ENCODE results near the gene ZFHX3.
"Not testable (repeated sequence)": the region's sequence is repeated elsewhere in the genome, so short reads cannot be mapped to it uniquely, and the experiment has no call there.

ZFHX3 gene

GRCh38 chr16:73047536-73048291 lies at the start of gene ZFHX3:
Gene ZFHX3, minus strand, starts transcription at chr16:73048128. Its CDS starts 87,983 bp downstream, at chr16:72960145.
- DNase-seq (ENCODE audit: low read depth in 3 of 3): no peak

GRCh38 chr16:73096510-73096909 lies 48.6 kb upstream of the ZFHX3 start:
- no peak for DNase-seq (ENCODE audit: low read depth in 3 of 3)

GRCh38 chr16:73095885-73096421 lies 48.0 kb upstream of the ZFHX3 start:
- DNase-seq (ENCODE audit: low read depth in 3 of 3): no peak

- no peak for DNase-seq (ENCODE audit: low read depth in 3 of 3)
These were observed 47.4 kb upstream of the ZFHX3 start for GRCh38 chr16:73095142-73095820.

- DNase-seq (ENCODE audit: low read depth in 3 of 3): no peak
These were observed 46.4 kb upstream of the ZFHX3 start for GRCh38 chr16:73094371-73094770.

- no peak for DNase-seq (ENCODE audit: low read depth in 3 of 3)
These were observed 45.5 kb upstream of the ZFHX3 start for GRCh38 chr16:73093146-73094144.

- no peak for DNase-seq (ENCODE audit: low read depth in 3 of 3)
These were observed 44.4 kb upstream of the ZFHX3 start for GRCh38 chr16:73092236-73092781.

GRCh38 chr16:73091174-73091573 lies 43.2 kb upstream of the ZFHX3 start:
- no peak for DNase-seq (ENCODE audit: low read depth in 3 of 3)

- no peak for DNase-seq (ENCODE audit: low read depth in 3 of 3)
These were observed 41.5 kb upstream of the ZFHX3 start for GRCh38 chr16:73089420-73089819.

GRCh38 chr16:73086108-73086507 lies 38.2 kb upstream of the ZFHX3 start:
- no peak for DNase-seq (ENCODE audit: low read depth in 3 of 3)

- DNase-seq (ENCODE audit: low read depth in 3 of 3): no peak
These were observed 35.3 kb upstream of the ZFHX3 start for GRCh38 chr16:73083271-73083670.

GRCh38 chr16:73082634-73083051 lies 34.7 kb upstream of the ZFHX3 start:
- DNase-seq (ENCODE audit: low read depth in 3 of 3): not testable (repeated sequence)

- DNase-seq (ENCODE audit: low read depth in 3 of 3): no peak
These were observed 33.0 kb upstream of the ZFHX3 start for GRCh38 chr16:73080931-73081330.

GRCh38 chr16:73076324-73076810 lies 28.4 kb upstream of the ZFHX3 start:
- no peak for DNase-seq (ENCODE audit: low read depth in 3 of 3)

- no peak for DNase-seq (ENCODE audit: low read depth in 3 of 3)
These were observed 26.5 kb upstream of the ZFHX3 start for GRCh38 chr16:73074382-73074781.

GRCh38 chr16:73072051-73072450 lies 24.1 kb upstream of the ZFHX3 start:
- not testable (repeated sequence) for DNase-seq (ENCODE audit: low read depth in 3 of 3)

GRCh38 chr16:73071131-73071940 lies 23.4 kb upstream of the ZFHX3 start:
- no peak for DNase-seq (ENCODE audit: low read depth in 3 of 3)

GRCh38 chr16:73069581-73070262 lies 21.8 kb upstream of the ZFHX3 start:
- DNase-seq (ENCODE audit: low read depth in 3 of 3): no peak

GRCh38 chr16:73068541-73069401 lies 20.8 kb upstream of the ZFHX3 start:
- no peak for DNase-seq (ENCODE audit: low read depth in 3 of 3)
